Spleen (tissue), 11 donors: ENCODE data around the gene DNAJB6. TPM values are rescaled to one million over a fixed set of nuclear protein-coding genes. Genes with fewer than 3 reads are reported as not detected.

Source experiments
- DNase-seq: peaks from one replicate; pipeline ENCODE4 v3.0.0-alpha.2; 2020
- H3K27ac ChIP-seq, 8 donors: fragments of 200-600 bp; sonication (generic) in 7 of 8; 1 replicate in 4 of 8; 2 replicates in 4 of 8; pipeline versions ENCODE4 v1.5.0 to v1.8.0; 2016 to 2021; ENCODE audit warnings: inconsistent platforms in 4 of 8, mild to moderate bottlenecking in 4 of 8, moderate library complexity in 1 of 8
- H3K27me3 ChIP-seq, 7 donors: fragments of 200-600 bp; sonication (generic) in 6 of 7; replicated peaks in 1 of 7; 1 replicate in 4 of 7; 2 replicates in 3 of 7; pipeline versions ENCODE4 v1.5.0 to v1.8.0; 2016 to 2021; ENCODE audit warnings: inconsistent platforms in 3 of 7, mild to moderate bottlenecking in 1 of 7
- H3K36me3 ChIP-seq, 6 donors: fragments of 200-600 bp; sonication (generic) in 5 of 6; 1 replicate in 4 of 6; 2 replicates in 2 of 6; pipeline versions ENCODE4 v1.5.0 to v1.8.0; 2016 to 2021; ENCODE audit warnings: inconsistent platforms in 2 of 6
- H3K4me1 ChIP-seq, 6 donors: fragments of 200-600 bp; sonication (generic) in 5 of 6; 1 replicate in 3 of 6; 2 replicates in 3 of 6; pipeline versions ENCODE4 v1.5.0 to v1.8.0; 2016 to 2021; ENCODE audit warnings: inconsistent platforms in 3 of 6
- H3K4me3 ChIP-seq, 8 donors: fragments of 200-600 bp; sonication (generic) in 7 of 8; 1 replicate in 4 of 8; 2 replicates in 4 of 8; pipeline versions ENCODE4 v1.5.0 to v1.8.0; 2016 to 2021; ENCODE audit warnings: inconsistent platforms in 4 of 8, mild to moderate bottlenecking in 4 of 8, moderate library complexity in 2 of 8
- H3K9me3 ChIP-seq, 8 donors: fragments of 200-600 bp; sonication (generic) in 7 of 8; 1 replicate in 4 of 8; 2 replicates in 4 of 8; pipeline versions ENCODE4 v1.5.0 to v1.8.0; 2016 to 2021; ENCODE audit warnings: inconsistent platforms in 4 of 8
- POLR2A ChIP-seq, 3 donors: fragments of 450-650 bp; IDR thresholded peaks; one replicate each; pipeline ENCODE4 v1.5.1; 2017; ENCODE audit warnings: antibody characterized with exemption in 3 of 3, mild to moderate bottlenecking in 1 of 3
- POLR2AphosphoS5 ChIP-seq, 3 donors: sonication (generic); formaldehyde crosslinking; IDR thresholded peaks; one replicate each; pipeline ENCODE4 v1.5.1; 2017; ENCODE audit warnings: antibody characterized with exemption in 3 of 3
- WGBS, 5 donors: extraction: QIAGEN DNeasy Blood & Tissue Kit in 3 of 5; methylation state at CpG; one replicate each; pipeline versions ENCODE4 v1.1.5 to v1.1.7; 2013 to 2018; 5-methylcytosine and 5-hydroxymethylcytosine counted together
- intact Hi-C: fragments of 100-400 bp; cut with DNase I; formaldehyde crosslinking; loops from one replicate; pipeline ENCODE4 v1.15.0; 2023; ENCODE audit warnings: low total_unique reads
- polyA plus RNA-seq, 3 donors: library from polyadenylated mRNA; stranded (reverse); fragments of 200-250 nt; gene quantifications; one replicate each; pipeline ENCODE4 v1.2.1, GENCODE V29; 2013
- total RNA-seq, 7 donors: library from RNA; depleted of rRNA in 3 of 7; stranded (reverse); fragments of >200 nt in 3 of 7; fragmentation: NEBNext Ultra II Directional in 4 of 7; extraction: Animal tissue kit (Norgen Biotek cat#: 25700) in 4 of 7; gene quantifications; one replicate each; pipeline versions ENCODE4 v1.1.0 to v1.2.1, GENCODE V29; 2016 to 2021
- TF ChIP-seq, protein P1 (sequence below), 11 experiments: fragments of 200-600 bp in 7 of 11; fragments of 450-650 bp in 4 of 11; sonication (generic) in 4 of 11; IDR thresholded peaks in 8 of 11; conservative IDR thresholded peaks in 3 of 11; 1 replicate in 7 of 11; 2 replicates in 4 of 11; pipeline versions ENCODE4 v1.4.0 to v1.8.0; 2016 to 2021; ENCODE audit warnings: antibody characterized with exemption in 11 of 11, inconsistent platforms in 4 of 11, mild to moderate bottlenecking in 1 of 11
- donor health status: healthy with polysubstance abuse.
- donor health status: DM: no; HTN: no; CAD: no; lungs with moderate emphysema.
- donor health status: DM: no; HTN: no; CAD: no.
- donor health status: Bipolar disorder and iron deficiency.
- donor health status: healthy.
- donor health status: DM: no; HTN: no; CAD: no.
- donor health status: DM: yes; HTN: yes; CAD: no.

The DNAJB6 gene
- total and polyA plus RNA-seq, 10 donors, result 37.7 to 115 (median 92.0) TPM

DNA sequence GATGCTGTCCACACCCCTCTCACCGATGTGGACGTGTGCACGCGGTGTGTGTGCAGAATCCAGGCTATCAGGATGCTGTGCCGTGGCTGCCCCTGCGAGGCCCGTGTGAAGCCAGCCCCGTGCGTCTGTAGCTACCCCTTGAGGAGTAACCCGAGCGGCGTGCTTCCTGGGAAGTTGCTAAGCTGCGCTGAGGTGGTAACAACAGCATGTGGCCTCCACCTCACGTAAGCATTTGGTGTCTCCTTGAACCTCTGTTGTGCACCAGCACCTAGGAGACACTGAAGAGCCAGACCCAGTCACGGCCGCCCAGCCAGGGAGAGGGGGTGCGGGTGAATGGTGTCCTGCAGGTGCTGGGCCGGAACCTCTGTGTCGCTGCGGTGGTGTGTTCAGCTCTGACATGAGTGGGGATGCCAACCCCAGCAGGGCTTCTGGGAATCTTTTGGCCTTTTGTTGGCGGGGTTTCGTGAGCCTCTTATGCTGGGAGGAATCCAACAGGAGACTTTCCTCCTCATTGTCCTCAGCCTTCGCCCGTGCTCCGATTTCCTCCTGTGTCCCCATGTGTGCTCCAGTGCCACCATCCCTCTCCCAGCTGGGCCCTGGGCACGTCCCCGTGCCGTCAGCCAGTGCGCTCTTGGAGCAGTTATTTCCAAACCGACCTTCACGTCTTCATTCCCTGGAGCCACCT is 60.4 kb downstream of the DNAJB6 start:
- H3K36me3 ChIP-seq, result peaks cover 0 to 92% (median 22%) of the 10 kb centered on the region in 6 donors
- 93 to 97% (median 95%) methylated on average over 19 to 31 of the region's 31 CpGs for WGBS, 5 donors
- no peaks in the 10 kb centered on the region for H3K9me3 ChIP-seq
- peaks cover 3 to 72% (median 26%) of the 10 kb centered on the region in 6 donors for H3K4me1 ChIP-seq
- no peak for DNase-seq
- no peaks in the 10 kb centered on the region for H3K27me3 ChIP-seq
- peak overlapping the region in 3 of 8 donors; percentile 45 to 67 (median 62) for H3K27ac ChIP-seq
- intact Hi-C loops, result no loop called here
- no peak overlapping the region for H3K4me3 ChIP-seq
- TF ChIP-seq, protein P1, sequence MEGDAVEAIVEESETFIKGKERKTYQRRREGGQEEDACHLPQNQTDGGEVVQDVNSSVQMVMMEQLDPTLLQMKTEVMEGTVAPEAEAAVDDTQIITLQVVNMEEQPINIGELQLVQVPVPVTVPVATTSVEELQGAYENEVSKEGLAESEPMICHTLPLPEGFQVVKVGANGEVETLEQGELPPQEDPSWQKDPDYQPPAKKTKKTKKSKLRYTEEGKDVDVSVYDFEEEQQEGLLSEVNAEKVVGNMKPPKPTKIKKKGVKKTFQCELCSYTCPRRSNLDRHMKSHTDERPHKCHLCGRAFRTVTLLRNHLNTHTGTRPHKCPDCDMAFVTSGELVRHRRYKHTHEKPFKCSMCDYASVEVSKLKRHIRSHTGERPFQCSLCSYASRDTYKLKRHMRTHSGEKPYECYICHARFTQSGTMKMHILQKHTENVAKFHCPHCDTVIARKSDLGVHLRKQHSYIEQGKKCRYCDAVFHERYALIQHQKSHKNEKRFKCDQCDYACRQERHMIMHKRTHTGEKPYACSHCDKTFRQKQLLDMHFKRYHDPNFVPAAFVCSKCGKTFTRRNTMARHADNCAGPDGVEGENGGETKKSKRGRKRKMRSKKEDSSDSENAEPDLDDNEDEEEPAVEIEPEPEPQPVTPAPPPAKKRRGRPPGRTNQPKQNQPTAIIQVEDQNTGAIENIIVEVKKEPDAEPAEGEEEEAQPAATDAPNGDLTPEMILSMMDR (IDR thresholded peaks at IDR 0.05 in 8 of 11, conservative IDR thresholded peaks at IDR 0.05 in 3 of 11), result no peak
- peak in 2 of 3 donors; percentile 13 to 37 for TF ChIP-seq POLR2AphosphoS5 (IDR thresholded peaks at IDR 0.05)

DNA sequence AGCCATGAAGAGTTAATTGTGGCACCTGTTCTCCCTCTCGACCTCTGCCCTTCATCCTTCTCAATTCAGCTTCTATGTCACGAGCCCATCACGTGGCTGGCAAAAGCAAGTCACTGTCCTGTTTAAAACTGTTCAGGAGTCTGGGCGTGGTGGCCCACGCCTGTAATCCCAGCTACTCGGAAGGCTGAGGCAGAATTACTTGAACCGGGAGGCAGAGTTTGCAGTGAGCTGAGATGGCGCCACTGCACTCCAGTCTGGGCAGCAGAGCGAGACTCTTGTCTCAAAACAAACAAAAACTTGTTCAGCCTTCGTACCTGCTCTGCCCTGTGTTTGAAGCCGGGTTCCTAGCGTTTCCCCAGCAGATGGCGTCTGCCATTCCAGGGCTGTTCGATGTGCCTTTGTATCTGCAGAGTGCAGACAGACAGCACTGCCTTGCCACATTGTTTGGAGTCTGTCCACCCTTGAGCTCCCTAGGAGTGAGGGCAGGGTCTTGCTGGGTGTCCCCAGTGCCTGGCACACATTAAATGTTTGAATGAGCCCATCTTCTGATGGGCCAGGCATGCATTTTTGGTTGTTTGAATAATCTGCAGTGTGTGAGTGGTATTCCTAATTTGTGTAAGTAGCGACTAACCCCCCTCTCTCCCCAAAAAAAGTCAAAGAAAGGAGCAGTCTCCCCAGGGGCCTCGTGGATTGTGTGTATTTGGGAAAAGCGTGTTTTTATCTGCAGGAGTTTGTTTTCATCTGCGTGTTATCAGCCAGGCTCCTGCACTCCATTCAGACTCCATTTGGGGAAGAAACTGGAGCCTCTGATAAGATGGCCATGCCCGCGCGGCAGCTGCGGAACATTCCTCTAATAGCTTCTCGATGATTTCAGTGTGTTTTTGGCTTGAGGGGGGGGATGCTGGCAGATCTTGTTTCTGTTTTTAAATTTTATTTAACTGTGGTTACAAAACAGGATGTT is 61.2 kb downstream of the DNAJB6 start:
- H3K36me3 ChIP-seq, result peaks cover 0 to 92% (median 24%) of the 10 kb centered on the region in 6 donors
- DNase-seq, result no peak
- intact Hi-C loops, result no loop called here
- H3K9me3 ChIP-seq, result no peaks in the 10 kb centered on the region
- no peak for TF ChIP-seq POLR2AphosphoS5 (IDR thresholded peaks at IDR 0.05)
- TF ChIP-seq, protein P1 (IDR thresholded peaks at IDR 0.05 in 8 of 11, conservative IDR thresholded peaks at IDR 0.05 in 3 of 11), result peak in 4 of 11 experiments; percentile 8 to 38 (median 18)
- H3K4me1 ChIP-seq, result peaks cover 3 to 72% (median 26%) of the 10 kb centered on the region in 6 donors
- peak overlapping the region in 7 of 8 donors; percentile 45 to 67 (median 58) for H3K27ac ChIP-seq
- WGBS, 5 donors, result 56 to 68% (median 64%) methylated on average over 23 of the region's 23 CpGs
- H3K27me3 ChIP-seq, result no peaks in the 10 kb centered on the region
- H3K4me3 ChIP-seq, result no peak overlapping the region

- no peak for DNase-seq
- Histone ChIP-seq H3K4me1 (peaks cover 3 to 69% (median 26%) of the 10 kb centered on the region in 6 donors), H3K4me3 (no peak overlapping the region), H3K9me3 (no peaks in the 10 kb centered on the region), H3K36me3 (peaks cover 0 to 93% (median 24%) of the 10 kb centered on the region in 6 donors), H3K27me3 (no peaks in the 10 kb centered on the region), H3K27ac (peak overlapping the region in 7 of 8 donors; percentile 45 to 67 (median 58))
- intact Hi-C loops, result no loop called here
- TF ChIP-seq POLR2AphosphoS5 (IDR thresholded peaks at IDR 0.05) (peak in 2 of 3 donors; percentile 18 to 50), POLR2A (IDR thresholded peaks at IDR 0.05) (no peak)
- TF ChIP-seq, protein P1 (IDR thresholded peaks at IDR 0.05 in 8 of 11, conservative IDR thresholded peaks at IDR 0.05 in 3 of 11), result no peak
- WGBS, 5 donors, result 88 to 93% (median 91%) methylated on average over 15 to 19 of the region's 19 CpGs
Measured at GRCh38 chr7:157399086-157399687, 62.4 kb downstream of the DNAJB6 start.
